Suppressor macrophage treated with lipopolysaccharide for 4 hours (primary cell): ENCODE measurements around the gene TAF11.
"Not testable (repeated sequence)": the region's sequence is repeated elsewhere in the genome, so short reads cannot be mapped to it uniquely, and the experiment has no call there.

Source experiments
- DNase-seq: peaks from one replicate; pipeline ENCODE4 v3.0.0-alpha.2; 2020

Gene TAF11, protein sequence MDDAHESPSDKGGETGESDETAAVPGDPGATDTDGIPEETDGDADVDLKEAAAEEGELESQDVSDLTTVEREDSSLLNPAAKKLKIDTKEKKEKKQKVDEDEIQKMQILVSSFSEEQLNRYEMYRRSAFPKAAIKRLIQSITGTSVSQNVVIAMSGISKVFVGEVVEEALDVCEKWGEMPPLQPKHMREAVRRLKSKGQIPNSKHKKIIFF

DNA sequence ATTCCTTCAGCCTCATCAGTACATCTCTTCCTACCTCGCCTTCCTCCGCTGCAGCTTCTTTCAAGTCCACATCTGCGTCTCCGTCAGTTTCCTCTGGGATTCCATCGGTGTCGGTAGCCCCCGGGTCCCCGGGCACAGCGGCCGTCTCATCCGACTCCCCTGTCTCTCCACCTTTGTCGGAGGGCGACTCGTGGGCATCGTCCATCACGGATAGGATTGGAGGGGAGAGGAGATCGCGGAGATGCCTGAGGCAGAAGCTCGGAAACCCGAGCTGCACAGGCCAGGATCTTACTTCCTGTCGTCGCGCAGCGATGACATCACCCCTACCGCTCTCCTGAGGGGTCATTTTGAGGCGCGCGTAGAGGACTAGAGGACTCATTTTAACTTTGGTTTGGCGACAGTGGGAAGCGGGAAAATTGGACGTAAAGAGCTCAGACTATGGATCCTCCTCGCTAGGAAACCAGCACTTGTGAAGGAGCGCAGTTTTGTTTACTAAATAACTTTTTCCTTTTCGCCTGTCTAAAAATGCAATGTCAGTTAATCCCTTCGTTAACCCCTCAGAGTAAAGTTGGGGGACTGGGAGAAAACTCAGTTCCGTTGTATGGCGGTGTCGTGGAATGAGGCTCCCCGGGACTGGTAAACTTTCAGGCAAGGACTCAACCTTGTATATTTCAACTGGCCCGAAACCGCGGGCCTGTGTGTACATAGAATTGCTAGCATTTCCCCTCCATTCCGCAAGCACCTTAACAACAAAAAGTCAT, at the start of gene TAF11:
Gene TAF11 (minus strand): TSS at position 290 of the 761 bp plus-strand sequence. CDS start 85 bp downstream, at position 205.
- DNase-seq = peak; percentile 94

DNA sequence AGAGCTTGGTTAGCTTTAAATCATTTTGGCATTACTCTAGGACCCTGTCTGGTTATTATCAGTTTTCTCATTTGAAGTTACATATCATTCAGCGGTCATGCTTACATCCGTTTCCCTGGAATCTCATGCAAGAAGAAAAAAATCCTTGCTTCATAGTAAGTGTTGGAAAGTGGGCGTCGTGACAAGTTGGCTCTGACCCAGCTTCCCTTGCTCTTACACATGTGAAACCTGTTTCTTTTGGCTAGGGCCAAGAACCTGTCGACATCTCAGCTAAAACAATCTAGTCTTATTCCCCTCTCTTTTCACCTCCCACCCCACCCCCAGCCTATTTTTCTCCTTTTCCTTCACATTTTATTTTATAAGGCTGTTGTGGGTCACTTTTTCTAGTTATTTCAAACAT, 46.7 kb upstream of the TAF11 start:
- DNase-seq = peak; percentile 31

DNA sequence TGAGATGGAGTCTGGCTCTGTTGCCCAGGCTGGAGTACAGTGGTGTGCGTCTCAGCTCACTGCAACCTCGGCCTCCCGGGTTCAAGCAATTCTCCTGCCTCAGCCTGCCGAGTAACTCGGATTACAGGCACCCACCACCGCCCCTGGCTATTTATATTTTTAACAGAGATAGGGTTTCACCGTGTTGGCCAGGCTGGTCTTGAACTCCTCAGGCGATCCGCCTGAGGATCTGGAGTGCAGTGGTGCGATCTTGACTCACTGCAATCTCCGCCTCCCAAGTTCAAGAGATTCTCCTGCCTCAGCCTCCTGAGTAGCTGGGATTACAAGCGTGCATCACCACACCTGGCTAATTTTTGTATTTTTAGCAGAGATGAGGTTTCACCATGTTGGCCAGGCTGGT, 44.4 kb upstream of the TAF11 start:
- not testable (repeated sequence) for DNase-seq

DNA sequence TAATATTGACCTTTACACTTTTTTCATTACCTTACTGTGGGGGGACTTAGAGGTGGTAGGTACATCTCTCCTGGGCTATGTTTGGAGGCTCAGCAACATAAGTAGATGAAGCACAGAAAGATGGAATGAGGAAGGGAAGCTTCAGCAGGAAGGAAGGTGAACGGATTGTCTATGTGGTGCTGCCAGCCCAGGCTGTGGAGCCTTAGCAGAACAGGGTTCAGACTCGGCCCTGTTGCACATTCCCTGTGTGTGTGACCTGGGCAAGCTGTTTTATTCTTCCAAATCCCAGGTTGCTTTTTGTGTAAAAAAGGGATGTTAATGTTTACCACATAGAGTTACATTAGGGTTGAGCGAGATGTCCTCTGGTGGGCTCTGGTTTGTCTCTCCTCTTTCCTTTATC, 42.4 kb upstream of the TAF11 start:
- no peak for DNase-seq

DNA sequence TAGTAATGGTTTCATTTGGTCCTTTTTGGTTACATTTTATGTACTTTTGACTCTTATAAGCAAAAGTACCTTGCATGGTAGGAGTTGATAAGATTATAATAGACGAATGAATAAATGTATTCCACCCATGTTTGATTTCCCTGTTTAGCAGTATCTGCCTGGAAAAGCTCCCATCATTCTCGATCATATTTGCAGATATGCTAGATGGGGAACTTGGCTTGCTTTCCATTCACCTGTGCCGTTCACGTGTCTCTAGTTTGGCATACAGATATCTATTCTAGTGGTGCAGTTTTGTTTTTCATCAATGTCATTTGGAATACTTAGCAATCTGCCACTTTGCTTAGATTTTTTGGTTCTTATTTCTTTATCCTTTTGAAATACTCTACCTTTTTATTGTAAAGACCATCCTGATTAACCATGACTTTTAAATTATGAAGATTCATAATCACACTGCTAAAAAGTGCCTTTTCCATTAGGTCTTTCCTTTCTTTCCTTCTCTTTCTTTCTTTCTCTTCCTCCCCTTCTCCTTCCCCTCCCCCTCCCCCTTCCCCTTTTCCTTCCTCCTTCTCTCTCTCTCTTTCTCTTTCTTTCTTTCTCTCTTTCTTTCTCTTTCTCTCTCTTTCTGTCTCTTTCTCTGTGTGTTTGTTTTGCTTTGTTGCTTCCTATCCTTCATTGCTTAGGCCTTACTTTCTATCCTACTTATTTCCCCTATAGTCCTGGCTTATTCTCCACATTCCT, 41.6 kb upstream of the TAF11 start:
- no peak for DNase-seq

DNA sequence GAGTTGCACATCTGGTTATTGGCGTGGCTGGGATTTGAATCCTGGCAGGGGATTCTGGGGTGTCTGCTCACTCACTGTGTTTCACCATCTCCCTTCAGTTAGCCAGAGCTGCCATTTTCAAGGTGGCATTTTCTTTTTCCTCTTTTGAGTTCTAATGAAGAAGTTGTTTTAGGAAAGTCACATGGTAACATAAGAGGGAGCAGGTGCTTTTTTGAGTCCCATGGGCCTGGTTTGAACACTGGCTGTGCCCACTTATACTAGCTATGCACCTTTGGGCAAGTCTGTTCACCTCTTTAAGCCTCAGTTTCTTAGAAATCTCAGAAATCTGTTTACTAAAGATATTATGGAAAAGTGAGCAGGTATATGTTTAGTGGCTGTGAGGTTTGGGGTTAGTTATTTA, 40.9 kb upstream of the TAF11 start:
- no peak for DNase-seq

DNA sequence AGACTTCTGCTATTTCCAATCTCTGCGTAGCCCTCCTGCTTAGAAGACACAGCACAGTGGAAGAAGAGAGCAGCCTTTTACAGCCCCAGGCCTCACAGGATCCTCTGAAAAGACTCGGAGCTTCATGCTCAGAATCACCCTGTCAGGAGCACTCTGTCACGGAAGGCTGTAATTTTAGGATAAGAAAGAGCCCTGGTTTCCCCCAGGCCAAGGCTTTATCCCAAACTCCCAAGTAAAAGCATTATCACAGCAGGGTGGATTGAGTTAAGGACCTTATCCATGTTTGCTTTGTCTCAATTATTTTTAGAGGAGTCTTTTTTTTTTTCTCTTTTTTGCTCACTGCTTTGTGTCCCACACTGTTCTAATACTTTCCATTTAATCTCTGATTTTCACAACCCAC, 40.4 kb upstream of the TAF11 start:
- no peak for DNase-seq

DNA sequence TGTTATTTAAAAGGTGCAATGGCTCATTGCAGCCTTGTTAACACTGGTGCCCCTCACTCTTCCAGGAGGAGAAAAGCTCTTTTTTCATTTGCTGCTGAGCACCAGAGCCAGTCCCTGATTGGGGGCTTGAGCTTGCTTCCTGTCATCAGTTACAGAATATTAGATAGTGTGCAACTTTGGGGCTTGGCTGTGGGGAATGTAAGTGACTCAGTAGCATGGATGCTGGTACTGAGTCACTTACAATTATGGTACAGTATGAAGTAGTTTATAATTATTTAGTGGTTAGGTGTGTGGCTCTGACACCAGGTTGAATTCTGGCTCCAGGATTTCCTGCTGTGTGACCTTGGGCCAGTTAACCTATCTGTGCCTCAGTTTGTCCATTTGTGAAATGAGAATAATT, 38.8 kb upstream of the TAF11 start:
- no peak for DNase-seq

DNA sequence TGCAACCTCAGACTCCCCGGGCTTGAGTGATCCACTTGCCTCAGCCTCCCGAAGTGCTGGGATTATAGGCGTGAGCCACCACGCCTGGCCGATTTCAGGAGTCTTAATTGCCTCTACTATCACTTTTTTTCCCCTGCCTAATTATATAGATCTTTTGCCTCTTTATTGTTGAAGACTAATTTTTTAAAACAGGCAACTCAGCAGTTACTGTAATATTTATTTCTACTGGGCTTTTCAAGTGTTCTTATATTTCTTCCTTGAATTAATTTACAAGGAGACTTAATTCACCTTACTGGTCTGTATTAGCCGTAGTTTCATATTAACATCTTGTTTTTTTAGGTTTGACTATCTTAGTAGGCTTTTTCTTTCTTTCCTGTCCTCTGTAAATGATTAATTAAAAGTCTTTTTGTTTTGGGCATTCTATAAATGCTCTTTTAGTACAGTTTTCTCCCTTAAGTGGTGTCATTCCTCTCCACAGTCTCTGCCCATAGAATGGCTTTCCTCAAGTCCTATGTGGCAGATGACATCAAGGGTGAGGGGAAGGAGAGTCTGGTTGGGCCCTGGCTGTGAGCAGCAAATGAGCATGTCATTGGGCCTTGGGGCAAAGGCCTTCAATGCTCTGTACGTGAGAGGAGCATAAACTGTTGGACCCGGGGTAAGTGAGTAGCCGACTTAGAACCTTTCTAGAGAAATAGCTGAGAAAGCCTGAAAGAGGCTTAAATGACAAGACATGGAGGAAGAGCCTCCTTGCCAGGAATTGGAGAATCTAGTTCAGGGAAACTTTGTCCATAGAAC, 37.2 kb upstream of the TAF11 start:
- no peak for DNase-seq

DNA sequence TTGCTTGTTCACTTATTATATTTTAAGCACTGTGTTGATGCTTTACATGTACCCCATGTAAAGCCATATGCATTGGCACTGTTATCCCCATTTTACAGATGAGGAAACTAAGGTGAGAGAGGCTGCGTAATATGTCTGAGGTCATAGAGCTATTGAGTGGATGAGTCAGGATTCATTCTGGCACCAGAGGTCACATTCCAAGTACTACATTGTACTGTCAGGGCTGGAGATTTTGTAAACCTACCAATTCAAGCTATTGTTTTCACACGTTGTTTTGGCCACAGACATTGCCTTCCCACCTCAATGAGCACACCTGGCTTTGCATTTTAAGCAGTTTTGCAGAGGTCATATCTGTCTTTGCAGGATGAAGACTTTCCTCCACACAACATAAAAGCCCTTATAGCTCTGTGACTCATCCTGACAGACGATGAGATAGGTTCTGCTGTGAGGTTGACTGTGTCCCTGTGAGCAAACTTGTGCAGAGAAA, 34.4 kb upstream of the TAF11 start:
- DNase-seq = no peak

DNA sequence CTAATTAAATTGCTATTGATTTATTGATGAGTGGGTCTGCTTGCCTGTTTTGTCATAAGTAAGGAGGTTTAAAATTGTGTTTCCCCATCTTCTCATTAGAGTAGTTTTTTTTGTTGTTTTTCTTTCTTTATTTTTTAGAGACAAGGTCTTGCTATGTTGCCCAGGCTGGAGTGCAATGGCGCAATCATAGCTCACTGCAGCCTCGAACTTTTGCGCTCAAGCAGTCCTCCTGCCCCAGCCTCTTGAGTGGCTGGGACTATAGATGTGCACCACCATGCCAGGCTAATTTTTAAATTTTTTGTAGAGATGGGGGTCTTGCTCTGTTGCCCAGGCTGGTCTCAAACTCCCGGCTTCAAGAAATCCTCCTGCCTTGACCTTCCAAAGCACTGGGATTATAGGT, 32.3 kb upstream of the TAF11 start:
- DNase-seq = no peak

DNA sequence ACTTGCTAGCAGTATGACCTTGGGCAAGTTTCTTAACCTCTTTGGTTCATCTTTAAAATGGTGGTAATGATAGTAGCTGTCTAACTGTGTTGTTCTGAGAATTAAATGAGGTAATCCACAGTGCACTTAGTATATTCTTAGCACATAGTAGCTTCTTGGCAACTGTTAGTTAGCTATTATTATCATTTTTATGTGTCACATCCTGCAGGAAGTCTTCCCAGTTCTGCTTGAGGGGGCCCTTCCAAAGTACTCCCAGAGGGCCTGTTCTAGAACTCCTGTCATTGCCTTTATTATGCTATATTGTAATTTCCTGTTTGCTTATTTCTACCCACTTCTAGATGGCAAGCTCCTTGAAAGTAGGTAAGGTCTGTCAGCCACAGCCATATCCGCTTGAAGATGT, 31.8 kb upstream of the TAF11 start:
- DNase-seq = no peak

DNA sequence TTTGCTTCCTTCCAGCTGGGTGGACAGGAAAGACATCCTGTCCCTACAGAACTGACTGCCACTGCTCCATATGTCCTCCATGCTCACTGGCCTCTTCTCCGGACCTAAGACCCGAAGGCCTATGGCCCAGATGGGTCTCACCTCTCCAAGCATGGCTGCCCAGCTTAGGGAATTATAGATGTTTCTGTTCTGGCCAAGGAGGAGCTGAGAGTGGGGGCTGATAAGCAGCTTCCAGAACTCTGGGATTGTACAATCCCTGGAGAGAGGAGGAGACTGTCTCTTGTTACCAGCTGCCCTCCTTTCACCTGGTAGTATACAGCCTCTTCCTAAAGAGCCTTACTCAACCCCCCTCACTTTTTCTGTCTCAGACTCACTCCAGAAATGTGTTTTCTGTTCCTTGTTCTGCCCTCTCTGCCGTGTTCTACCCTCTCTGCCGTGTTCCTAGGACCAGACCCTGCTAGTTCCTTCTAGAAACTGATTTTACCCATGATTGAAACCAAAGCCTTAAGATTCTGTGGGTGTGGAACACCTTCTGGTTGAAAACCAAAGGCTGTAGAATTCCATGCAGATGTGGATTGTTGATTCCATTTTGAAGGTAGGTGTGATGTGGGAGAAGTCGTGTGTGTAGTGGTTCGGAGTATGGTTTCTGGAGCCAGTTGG, 29.9 kb upstream of the TAF11 start:
- DNase-seq = no peak

DNA sequence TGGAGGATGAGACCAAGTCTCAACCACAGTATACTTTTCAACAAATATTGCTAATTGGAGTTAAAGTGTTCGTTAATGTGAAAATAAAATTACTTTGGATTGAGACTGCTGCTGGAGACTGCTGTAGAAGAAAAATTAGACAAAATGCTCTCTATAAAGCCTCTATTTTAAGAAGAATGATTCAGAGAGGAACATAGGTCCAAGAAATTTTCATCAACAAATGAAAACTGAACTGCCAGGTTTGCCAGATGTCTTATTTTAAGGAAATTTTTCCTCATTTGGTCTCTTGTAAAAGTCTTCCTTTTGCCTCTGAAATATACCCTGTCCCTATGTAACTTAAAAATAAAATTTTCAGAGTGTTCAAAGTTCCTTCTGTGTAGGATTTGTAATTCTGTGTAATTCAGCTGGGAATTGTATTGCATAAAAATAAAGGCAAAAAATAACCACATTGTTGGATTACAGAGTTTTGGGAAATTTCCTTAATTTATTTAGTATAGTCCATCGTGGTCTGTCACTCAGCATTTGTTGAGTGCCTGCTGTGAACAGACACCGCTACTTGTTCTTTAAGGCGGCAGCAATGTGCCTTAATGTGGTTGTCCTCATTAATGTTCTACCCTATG, 28.6 kb upstream of the TAF11 start:
- DNase-seq = no peak

DNA sequence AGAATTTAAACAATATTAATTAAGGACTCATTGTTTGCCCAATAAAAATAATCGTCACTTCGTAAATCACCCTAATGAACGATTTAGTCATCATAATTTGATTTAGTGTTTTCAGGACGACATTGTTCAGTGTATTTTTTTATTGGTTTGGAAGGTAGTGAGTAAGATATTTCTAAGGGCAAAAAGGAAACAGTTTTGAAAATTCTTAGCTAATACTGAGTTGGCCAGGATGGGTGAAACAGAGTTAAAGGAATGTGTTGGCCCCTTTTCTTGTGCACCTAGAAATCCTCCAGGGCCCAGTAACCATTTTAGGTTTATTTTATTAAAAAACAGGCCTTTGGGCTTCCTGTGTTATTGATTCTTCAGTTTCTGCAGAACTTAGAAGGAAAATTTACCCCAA, 26.5 kb upstream of the TAF11 start:
- DNase-seq = no peak

DNA sequence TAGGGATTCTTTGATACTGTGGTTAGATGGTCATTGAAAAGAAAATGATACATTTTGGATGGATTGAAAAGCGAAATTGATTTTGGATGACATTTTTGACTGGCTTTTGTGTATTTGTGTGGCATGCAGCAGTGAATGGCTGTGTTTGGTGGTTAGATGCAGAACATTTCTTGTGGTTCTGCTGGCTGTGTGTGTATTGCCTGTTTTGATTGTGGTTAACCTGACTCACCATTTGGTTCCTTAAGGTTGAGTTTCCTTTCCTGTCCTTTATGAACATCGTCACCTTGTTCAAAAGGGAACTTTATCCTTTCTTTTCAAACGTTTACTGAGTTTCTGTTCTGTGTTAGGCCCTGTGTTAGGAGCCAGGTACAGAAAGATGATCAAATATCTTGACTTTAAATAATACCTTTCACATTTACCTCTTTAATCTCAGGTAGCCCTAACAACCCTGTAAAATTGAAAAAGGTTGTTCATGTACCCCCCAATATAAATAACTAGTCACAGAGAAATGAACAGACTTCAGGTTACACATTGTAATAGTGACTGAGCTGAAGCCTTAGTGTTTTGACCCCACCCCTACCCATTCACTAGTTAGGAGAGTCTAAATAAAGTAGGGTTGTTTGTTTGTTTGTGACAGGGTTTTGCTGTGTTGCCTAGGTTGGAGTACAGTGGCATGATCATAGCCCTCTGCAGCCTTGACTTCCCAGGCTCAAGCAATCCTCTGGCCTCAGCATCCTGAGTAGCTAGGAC, 25.0 kb upstream of the TAF11 start:
- no peak for DNase-seq

DNA sequence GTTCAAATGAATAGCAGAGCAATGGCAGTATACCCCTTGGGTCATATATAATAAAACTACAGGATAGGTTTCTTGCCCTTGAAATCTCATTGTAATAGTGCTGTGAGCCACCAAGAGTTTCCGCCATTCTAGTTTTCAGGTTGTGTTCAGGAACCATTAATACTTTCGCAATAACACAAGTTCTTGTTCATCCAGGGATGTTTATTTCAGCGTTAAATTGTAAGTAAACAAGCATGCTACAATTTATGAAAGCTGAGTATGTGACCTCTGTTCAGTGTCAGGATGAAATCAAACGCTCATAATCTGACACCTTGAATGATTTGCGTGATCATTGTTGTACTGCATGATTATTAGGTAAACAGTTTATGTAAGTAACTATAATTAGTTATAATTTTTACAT, 24.0 kb upstream of the TAF11 start:
- no peak for DNase-seq

DNA sequence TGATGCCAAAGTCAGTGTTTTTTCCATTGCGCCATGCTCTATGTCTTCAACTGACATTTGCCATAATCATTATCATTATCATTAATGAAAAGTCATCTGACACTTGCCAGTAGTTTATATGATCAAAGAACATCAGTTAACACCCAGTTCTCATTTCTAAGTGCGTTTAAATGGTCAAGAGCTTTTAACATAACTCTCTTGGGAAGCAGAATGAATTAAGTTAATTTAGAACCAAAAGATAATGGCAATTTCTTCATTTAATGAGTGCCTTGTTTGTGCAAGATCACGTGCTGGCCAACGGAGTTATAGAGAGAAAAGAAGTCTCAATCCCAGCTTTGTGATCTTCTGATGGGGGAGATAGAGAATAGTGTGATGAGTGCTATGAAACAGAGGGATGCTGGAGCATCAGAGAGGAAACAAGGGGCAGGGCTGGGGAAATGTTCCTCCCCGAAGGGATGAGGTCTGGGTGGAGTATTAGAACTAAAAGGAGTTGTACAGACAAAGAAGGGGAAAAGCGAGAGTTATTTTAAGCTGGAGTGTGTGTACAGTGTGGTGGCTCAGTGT, 21.6 kb upstream of the TAF11 start:
- no peak for DNase-seq

DNA sequence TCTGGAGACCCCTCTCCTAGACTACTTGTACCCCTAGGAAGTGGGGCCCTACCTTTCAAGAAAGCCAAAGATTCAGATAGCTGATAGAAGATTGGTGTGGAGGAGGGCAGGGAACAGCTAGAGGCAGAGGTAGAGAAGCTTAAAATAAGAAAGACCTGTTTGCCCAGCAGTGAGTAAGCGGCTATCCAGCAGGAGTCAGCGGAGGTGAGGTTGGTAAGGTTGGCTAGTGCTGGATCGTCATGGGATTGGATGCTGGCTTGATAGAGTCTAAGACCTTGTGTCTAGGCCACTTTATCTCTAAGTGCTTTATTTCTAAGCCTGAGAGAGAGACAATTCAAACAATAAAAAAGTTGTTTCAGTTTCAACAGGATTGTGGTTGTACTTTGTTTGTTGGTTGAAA, 20.4 kb upstream of the TAF11 start:
- no peak for DNase-seq

DNA sequence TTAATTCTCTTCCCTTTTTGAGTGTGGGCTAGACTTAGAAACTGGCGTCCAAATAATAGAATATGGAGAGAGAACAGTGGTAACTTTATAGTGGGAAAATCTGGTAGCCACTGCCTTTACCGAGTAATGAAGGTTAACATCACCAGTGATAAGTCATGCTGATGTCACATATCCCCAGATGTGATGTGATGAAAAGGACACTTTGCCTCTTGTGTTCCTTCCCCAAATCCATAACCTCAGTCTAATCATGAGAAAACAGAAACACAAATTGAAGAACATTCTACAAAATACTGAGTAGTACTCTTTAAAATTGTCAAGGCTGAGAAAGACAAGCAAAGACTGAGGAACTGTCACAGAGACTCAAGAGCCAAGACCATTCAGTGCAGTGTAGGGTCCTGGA, 19.0 kb upstream of the TAF11 start:
- peak; percentile 51 for DNase-seq
